ENCODE results near the gene SLC38A10. TPM values are rescaled to one million over a fixed set of nuclear protein-coding genes. Genes with fewer than 3 reads are reported as not detected.

The SLC38A10 gene
- total and polyA plus RNA-seq, 2 of the 13 experiments (the other 11 are each of a cell fraction or from before 2014, with no cell fraction given), result 23.4 to 55.8 TPM

DNA sequence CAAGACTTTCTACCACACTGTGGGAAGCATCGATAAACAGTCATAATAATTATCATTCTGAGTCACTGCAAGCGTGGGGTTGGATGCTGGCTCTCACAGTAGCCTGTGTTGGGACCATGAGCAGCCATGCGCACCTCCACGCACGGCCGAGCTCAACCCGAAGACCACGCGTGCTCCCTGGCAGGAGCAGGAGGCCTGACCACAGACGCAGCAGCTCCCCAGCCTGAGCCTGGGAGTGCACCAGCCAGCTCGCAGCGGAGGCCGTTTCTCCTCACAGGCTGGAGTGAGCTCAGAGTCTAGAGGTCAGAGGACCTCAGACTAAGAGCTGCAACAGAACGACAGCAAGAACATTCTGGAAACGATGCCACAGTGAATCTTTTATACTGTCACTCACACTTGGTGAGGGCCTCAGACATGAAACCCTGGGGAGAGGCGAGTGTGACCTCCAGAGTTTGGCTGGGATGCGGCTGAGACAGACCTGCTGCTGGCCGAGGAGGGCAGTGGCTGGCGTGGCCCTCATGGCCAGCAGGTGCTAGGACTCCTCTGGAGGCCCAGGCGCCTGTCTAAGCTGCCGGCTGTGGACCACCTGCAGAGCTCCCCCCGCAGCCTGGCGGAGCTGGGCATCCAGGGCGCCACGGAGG lies 50.0 kb downstream of the SLC38A10 start (continued):
- no peak for TF ChIP-seq ZBTB40 (IDR thresholded peaks at IDR 0.05)
- no peak; the same call in 1 of the 2 replicates for TF ChIP-seq ZBTB40 (CRISPR knock-in tag; IDR thresholded peaks at IDR 0.05)
- TF ChIP-seq MLXIP (CRISPR knock-in tag; IDR thresholded peaks at IDR 0.05; ENCODE audit: borderline replicate concordance), result no peak
- no peak for TF ChIP-seq ZMYM3 (CRISPR knock-in tag; IDR thresholded peaks at IDR 0.05)
- TF ChIP-seq NR2C2 (CRISPR knock-in tag; IDR thresholded peaks at IDR 0.05; ENCODE audit: borderline replicate concordance), result 0 out of 2 replicates have a peak, but pooled peaks have one; percentile 47
- no peak for TF ChIP-seq SAFB2 (CRISPR knock-in tag; IDR thresholded peaks at IDR 0.05; ENCODE audit: borderline replicate concordance, low read depth)
- no peak for TF ChIP-seq RELA (CRISPR knock-in tag; IDR thresholded peaks at IDR 0.05)
- no peak for TF ChIP-seq SYNCRIP (IDR thresholded peaks at IDR 0.05; ENCODE audit: insufficient read depth, low read depth, low read length)
- no peak for TF ChIP-seq HMG20B (CRISPR knock-in tag; conservative IDR thresholded peaks at IDR 0.05)
- no peak for TF ChIP-seq GTF2F1 (IDR thresholded peaks at IDR 0.05; ENCODE audit: low read length)
- no peak for TF ChIP-seq PATZ1 (CRISPR knock-in tag; IDR thresholded peaks at IDR 0.05)
- no peak for TF ChIP-seq CHD4 (IDR thresholded peaks at IDR 0.05; ENCODE audit: borderline replicate concordance, low read length)
- TF ChIP-seq NR3C1 (CRISPR knock-in tag; IDR thresholded peaks at IDR 0.05), result no peak
- TF ChIP-seq KDM4B (CRISPR knock-in tag; IDR thresholded peaks at IDR 0.05), result no peak
- TF ChIP-seq NR2F6 (IDR thresholded peaks at IDR 0.05), result no peak
- peak; percentile 22 for TF ChIP-seq NR2F6 (CRISPR knock-in tag; IDR thresholded peaks at IDR 0.05)
- no peak for TF ChIP-seq KMT2B (CRISPR knock-in tag; IDR thresholded peaks at IDR 0.05)
- no peak for TF ChIP-seq ZNF383 (CRISPR knock-in tag; IDR thresholded peaks at IDR 0.05; ENCODE audit: borderline replicate concordance)

All from HepG2 (cell line).